T1000 (cell line): ENCODE measurements around the gene ARHGEF10L.

Experiments
- DNase-seq: peaks from one replicate; lab custom pipeline; 2025; ENCODE audit warnings: mixed read lengths; lab: John Stamatoyannopoulos, UW

The ARHGEF10L gene

GRCh38 chr1:17550729-17551584 is 11.5 kb downstream of the ARHGEF10L start:
- no peak for DNase-seq

GRCh38 chr1:17551755-17552234 is 12.3 kb downstream of the ARHGEF10L start:
- peak; percentile 23 for DNase-seq

- DNase-seq, result peak; percentile 57
These were observed 14.6 kb downstream of the ARHGEF10L start for GRCh38 chr1:17553975-17554700.

GRCh38 chr1:17554954-17555353 is 15.5 kb downstream of the ARHGEF10L start:
- DNase-seq, result no peak

- DNase-seq, result no peak
These were observed 18.5 kb downstream of the ARHGEF10L start for GRCh38 chr1:17557986-17558385.

- no peak for DNase-seq
These were observed 19.0 kb downstream of the ARHGEF10L start for GRCh38 chr1:17558541-17558940.

- DNase-seq, result no peak
These were observed 19.6 kb downstream of the ARHGEF10L start for GRCh38 chr1:17558954-17559614.

GRCh38 chr1:17559615-17560419 is 20.3 kb downstream of the ARHGEF10L start:
- DNase-seq, result no peak

GRCh38 chr1:17561247-17561548 is 21.7 kb downstream of the ARHGEF10L start:
- DNase-seq, result no peak

GRCh38 chr1:17561561-17561985 is 22.1 kb downstream of the ARHGEF10L start:
- no peak for DNase-seq

- DNase-seq, result no peak
These were observed 22.9 kb downstream of the ARHGEF10L start for GRCh38 chr1:17562375-17562774.

- DNase-seq, result no peak
These were observed 24.2 kb downstream of the ARHGEF10L start for GRCh38 chr1:17563494-17564281.

GRCh38 chr1:17564458-17565393 is 25.2 kb downstream of the ARHGEF10L start:
- no peak for DNase-seq

- DNase-seq, result no peak
These were observed 26.2 kb downstream of the ARHGEF10L start for GRCh38 chr1:17565461-17566252.

GRCh38 chr1:17566417-17566816 is 26.9 kb downstream of the ARHGEF10L start:
- DNase-seq, result no peak

GRCh38 chr1:17566892-17567291 is 27.4 kb downstream of the ARHGEF10L start:
- no peak for DNase-seq

- no peak for DNase-seq
These were observed 28.1 kb downstream of the ARHGEF10L start for GRCh38 chr1:17567582-17567981.

GRCh38 chr1:17568014-17568900 is 28.8 kb downstream of the ARHGEF10L start:
- DNase-seq, result no peak
